Large intestine (tissue), 3 donors: ENCODE results near the gene ST3GAL3. TPM values are rescaled to one million over a fixed set of nuclear protein-coding genes. Genes with fewer than 3 reads are reported as not detected.

Source experiments
- DNase-seq, 2 donors: peaks; one replicate each; pipeline versions ENCODE4 v3.0.0 to v3.0.0-alpha.2; 2013
- H3K27ac ChIP-seq: one replicate; pipeline ENCODE4 v1.5.1; 2013; ENCODE audit warnings: low read length
- H3K27me3 ChIP-seq: 2 replicates; pipeline ENCODE4 v1.6.1; 2013; ENCODE audit warnings: low read length; ENCODE audit not compliant: control insufficient read depth, insufficient read depth
- H3K36me3 ChIP-seq: 2 replicates; pipeline ENCODE4 v1.6.1; 2013; ENCODE audit warnings: low read length; ENCODE audit not compliant: control insufficient read depth, insufficient read depth
- H3K4me1 ChIP-seq: one replicate; pipeline ENCODE4 v1.6.1; 2013; ENCODE audit warnings: low read length; ENCODE audit not compliant: control insufficient read depth, insufficient read depth
- H3K4me3 ChIP-seq: one replicate; pipeline ENCODE4 v1.5.1; 2013; ENCODE audit warnings: low read length
- H3K9me3 ChIP-seq: one replicate; pipeline ENCODE4 v1.6.1; 2013; ENCODE audit warnings: mild to moderate bottlenecking, low read depth, low read length, moderate library complexity; ENCODE audit not compliant: control insufficient read depth
- WGBS: methylation state at CpG from one replicate; pipeline ENCODE4 v1.1.5; 2013; ENCODE audit warnings: low lambda C conversion rate; ENCODE audit not compliant: insufficient coverage; 5-methylcytosine and 5-hydroxymethylcytosine counted together
- polyA plus RNA-seq: library from polyadenylated mRNA; unstranded; fragments of 120-200 nt; gene quantifications from one replicate; pipeline ENCODE4 v1.2.1, GENCODE V29; 2013

The ST3GAL3 gene
- polyA plus RNA-seq, 1 donor, result 7.7 TPM

GRCh38 chr1:43673261-43673660 is 34.1 kb upstream of the ST3GAL3 start:
- no peak for DNase-seq
- Histone ChIP-seq H3K4me1 (no peaks in the 10 kb centered on the region), H3K9me3 (no peaks in the 10 kb centered on the region), H3K27me3 (no peaks in the 10 kb centered on the region), H3K4me3 (no peak overlapping the region), H3K27ac (no peak overlapping the region), H3K36me3 (peaks cover 81% of the 10 kb centered on the region)
- WGBS, result 90% methylated on average over 2 of the region's 7 CpGs

GRCh38 chr1:43678940-43679339 is 28.4 kb upstream of the ST3GAL3 start:
- no peak overlapping the region for H3K4me3 ChIP-seq
- H3K9me3 ChIP-seq, result no peaks in the 10 kb centered on the region
- DNase-seq, result no peak
- no peak overlapping the region for H3K27ac ChIP-seq
- no peaks in the 10 kb centered on the region for H3K27me3 ChIP-seq
- H3K4me1 ChIP-seq, result no peaks in the 10 kb centered on the region
- no CpG with 5 or more reads among the region's 2 CpGs for WGBS
- H3K36me3 ChIP-seq, result peaks cover 83% of the 10 kb centered on the region

- Histone ChIP-seq H3K27me3 (no peaks in the 10 kb centered on the region), H3K4me3 (no peak overlapping the region), H3K27ac (no peak overlapping the region), H3K36me3 (peaks cover 84% of the 10 kb centered on the region), H3K9me3 (no peaks in the 10 kb centered on the region), H3K4me1 (no peaks in the 10 kb centered on the region)
- WGBS, result no CpG with 5 or more reads among the region's 4 CpGs
- DNase-seq, result no peak
Observed at GRCh38 chr1:43683560-43683959, 23.8 kb upstream of the ST3GAL3 start.

- Histone ChIP-seq H3K36me3 (peaks cover 89% of the 10 kb centered on the region), H3K9me3 (no peaks in the 10 kb centered on the region), H3K4me3 (no peak overlapping the region), H3K4me1 (no peaks in the 10 kb centered on the region), H3K27me3 (no peaks in the 10 kb centered on the region), H3K27ac (no peak overlapping the region)
- 100% methylated on average over 1 of the region's 3 CpGs for WGBS
- no peak for DNase-seq
Observed at GRCh38 chr1:43686801-43687200, 20.5 kb upstream of the ST3GAL3 start.

- H3K4me1 ChIP-seq, result no peaks in the 10 kb centered on the region
- no peaks in the 10 kb centered on the region for H3K9me3 ChIP-seq
- H3K27ac ChIP-seq, result no peak overlapping the region
- no peak for DNase-seq
- H3K36me3 ChIP-seq, result peaks cover 89% of the 10 kb centered on the region
- no peak overlapping the region for H3K4me3 ChIP-seq
- H3K27me3 ChIP-seq, result no peaks in the 10 kb centered on the region
- no CpG with 5 or more reads among the region's 5 CpGs for WGBS
Observed at GRCh38 chr1:43687301-43688108, 19.8 kb upstream of the ST3GAL3 start.

GRCh38 chr1:43688109-43688387 is 19.3 kb upstream of the ST3GAL3 start:
- DNase-seq, result no peak
- Histone ChIP-seq H3K4me1 (no peaks in the 10 kb centered on the region), H3K36me3 (peaks cover 89% of the 10 kb centered on the region)

GRCh38 chr1:43688594-43689000 is 18.7 kb upstream of the ST3GAL3 start:
- Histone ChIP-seq H3K9me3 (no peaks in the 10 kb centered on the region), H3K36me3 (peaks cover 89% of the 10 kb centered on the region), H3K4me3 (no peak overlapping the region), H3K4me1 (no peaks in the 10 kb centered on the region), H3K27ac (no peak overlapping the region), H3K27me3 (no peaks in the 10 kb centered on the region)
- no CpG with 5 or more reads among the region's 2 CpGs for WGBS
- DNase-seq, result no peak

More at GRCh38 chr1:43688109-43688387, 19.3 kb upstream of the ST3GAL3 start:
- no peak overlapping the region for H3K27ac ChIP-seq
- WGBS, result no CpG with 5 or more reads among the region's 2 CpGs
- H3K4me3 ChIP-seq, result no peak overlapping the region
- no peaks in the 10 kb centered on the region for H3K9me3 ChIP-seq
- no peaks in the 10 kb centered on the region for H3K27me3 ChIP-seq

GRCh38 chr1:43689289-43689688 is 18.0 kb upstream of the ST3GAL3 start:
- Histone ChIP-seq H3K36me3 (peaks cover 90% of the 10 kb centered on the region), H3K27me3 (no peaks in the 10 kb centered on the region), H3K9me3 (no peaks in the 10 kb centered on the region), H3K27ac (no peak overlapping the region), H3K4me1 (no peaks in the 10 kb centered on the region), H3K4me3 (no peak overlapping the region)
- no CpG with 5 or more reads among the region's 2 CpGs for WGBS
- no peak for DNase-seq

- Histone ChIP-seq H3K4me1 (no peaks in the 10 kb centered on the region), H3K27me3 (no peaks in the 10 kb centered on the region), H3K4me3 (no peak overlapping the region), H3K36me3 (peaks cover 100% of the 10 kb centered on the region), H3K9me3 (no peaks in the 10 kb centered on the region), H3K27ac (no peak overlapping the region)
- no CpG with 5 or more reads among the region's 10 CpGs for WGBS
- DNase-seq, result no peak
Observed at GRCh38 chr1:43691871-43692815, 15.2 kb upstream of the ST3GAL3 start.

- 100% methylated on average over 1 of the region's 6 CpGs for WGBS
- no peak overlapping the region for H3K27ac ChIP-seq
- no peaks in the 10 kb centered on the region for H3K4me1 ChIP-seq
- DNase-seq, result no peak
- no peaks in the 10 kb centered on the region for H3K27me3 ChIP-seq
- H3K36me3 ChIP-seq, result peaks cover 100% of the 10 kb centered on the region
- no peak overlapping the region for H3K4me3 ChIP-seq
- H3K9me3 ChIP-seq, result no peaks in the 10 kb centered on the region
Observed at GRCh38 chr1:43693371-43693770, 14.0 kb upstream of the ST3GAL3 start.
